Mesothelial cell of epicardium (in vitro differentiated cells): ENCODE measurements around the gene ABCA7. TPM values are rescaled to one million over a fixed set of nuclear protein-coding genes. Genes with fewer than 3 reads are reported as not detected.

Experiments
- DNase-seq, 2 experiments: peaks; one replicate each; pipeline ENCODE4 v3.0.0; 2021; ENCODE audit warnings: low spot score in 2 of 2; ENCODE audit not compliant: unreplicated experiment in 2 of 2
- H3K27ac Mint-ChIP-seq: 2 replicates; pipeline ENCODE4 v1.8.0; 2021; ENCODE audit warnings: mixed read lengths
- H3K27me3 Mint-ChIP-seq: 2 replicates; pipeline ENCODE4 v1.8.0; 2021; ENCODE audit warnings: low read depth, mixed read lengths
- H3K36me3 Mint-ChIP-seq: 2 replicates; pipeline ENCODE4 v1.8.0; 2021; ENCODE audit warnings: mixed read lengths
- H3K4me1 Mint-ChIP-seq: 2 replicates; pipeline ENCODE4 v1.8.0; 2021; ENCODE audit warnings: mixed read lengths
- H3K4me3 Mint-ChIP-seq: 2 replicates; pipeline ENCODE4 v1.8.0; 2021; ENCODE audit warnings: mild to moderate bottlenecking, moderate library complexity, mixed read lengths
- H3K9me3 Mint-ChIP-seq: 2 replicates; pipeline ENCODE4 v1.8.0; 2021; ENCODE audit warnings: mixed read lengths
- total RNA-seq: library from RNA; stranded (reverse); gene quantifications from 3 replicates; pipeline ENCODE4 v1.2.1, GENCODE V29; 2021
- TF ChIP-seq, protein P1 (sequence below): fragments of 200-600 bp; sonication (generic); IDR thresholded peaks from one replicate; pipeline ENCODE4 v1.5.0; 2021; ENCODE audit warnings: antibody characterized with exemption; ENCODE audit not compliant: unreplicated experiment

The ABCA7 gene
- total RNA-seq, 1 donor from 2014 or later: 22.5 TPM

- Mint-ChIP-seq H3K4me1 (peaks cover 13% of the 10 kb centered on the region), H3K9me3 (no peaks in the 10 kb centered on the region), H3K36me3 (no peaks in the 10 kb centered on the region), H3K27ac (no peak overlapping the region), H3K4me3 (peak overlapping the region; percentile 46), H3K27me3 (peaks cover 20% of the 10 kb centered on the region)
- no peak for DNase-seq
- TF ChIP-seq, protein P1, sequence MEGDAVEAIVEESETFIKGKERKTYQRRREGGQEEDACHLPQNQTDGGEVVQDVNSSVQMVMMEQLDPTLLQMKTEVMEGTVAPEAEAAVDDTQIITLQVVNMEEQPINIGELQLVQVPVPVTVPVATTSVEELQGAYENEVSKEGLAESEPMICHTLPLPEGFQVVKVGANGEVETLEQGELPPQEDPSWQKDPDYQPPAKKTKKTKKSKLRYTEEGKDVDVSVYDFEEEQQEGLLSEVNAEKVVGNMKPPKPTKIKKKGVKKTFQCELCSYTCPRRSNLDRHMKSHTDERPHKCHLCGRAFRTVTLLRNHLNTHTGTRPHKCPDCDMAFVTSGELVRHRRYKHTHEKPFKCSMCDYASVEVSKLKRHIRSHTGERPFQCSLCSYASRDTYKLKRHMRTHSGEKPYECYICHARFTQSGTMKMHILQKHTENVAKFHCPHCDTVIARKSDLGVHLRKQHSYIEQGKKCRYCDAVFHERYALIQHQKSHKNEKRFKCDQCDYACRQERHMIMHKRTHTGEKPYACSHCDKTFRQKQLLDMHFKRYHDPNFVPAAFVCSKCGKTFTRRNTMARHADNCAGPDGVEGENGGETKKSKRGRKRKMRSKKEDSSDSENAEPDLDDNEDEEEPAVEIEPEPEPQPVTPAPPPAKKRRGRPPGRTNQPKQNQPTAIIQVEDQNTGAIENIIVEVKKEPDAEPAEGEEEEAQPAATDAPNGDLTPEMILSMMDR: no peak
These were observed 24.2 kb downstream of the ABCA7 start for GRCh38 chr19:1063909-1064660.

- Mint-ChIP-seq H3K4me1 (peaks cover 13% of the 10 kb centered on the region), H3K27ac (no peak overlapping the region), H3K36me3 (no peaks in the 10 kb centered on the region), H3K27me3 (peaks cover 28% of the 10 kb centered on the region), H3K9me3 (no peaks in the 10 kb centered on the region), H3K4me3 (peak overlapping the region; percentile 46)
- peak in 1 of 2 experiments; percentile 85 for DNase-seq
- TF ChIP-seq, protein P1: peak; percentile 87
These were observed 25.0 kb downstream of the ABCA7 start for GRCh38 chr19:1064661-1065605.

DNA sequence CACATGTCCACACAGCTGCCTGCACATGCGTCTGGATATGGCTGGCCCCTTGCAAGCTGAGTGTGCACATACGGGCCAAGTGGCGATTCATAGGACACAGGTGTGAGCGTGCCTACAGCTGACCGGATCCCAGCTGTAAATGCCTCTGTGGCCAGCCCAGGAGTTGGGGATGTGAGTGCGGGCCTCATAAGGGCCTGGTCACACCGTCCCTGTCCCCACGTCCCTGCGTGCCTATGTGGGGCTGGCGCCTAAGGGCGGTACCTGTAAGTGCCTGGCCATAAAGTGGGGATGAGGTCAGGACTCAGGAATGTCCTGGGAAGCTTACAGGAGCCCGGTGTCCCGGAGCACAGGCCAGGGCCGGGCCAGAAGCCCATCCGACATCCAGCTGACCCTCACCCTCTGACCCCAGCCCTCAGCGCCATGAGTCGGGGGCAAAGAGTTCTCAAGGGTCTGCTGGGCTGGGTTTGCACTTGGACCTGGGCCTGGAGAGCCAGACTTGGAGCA lies 25.8 kb downstream of the ABCA7 start:
- H3K9me3 Mint-ChIP-seq: no peaks in the 10 kb centered on the region
- H3K36me3 Mint-ChIP-seq: no peaks in the 10 kb centered on the region
- H3K4me1 Mint-ChIP-seq: peaks cover 13% of the 10 kb centered on the region
- H3K27me3 Mint-ChIP-seq: peaks cover 35% of the 10 kb centered on the region
- peak overlapping the region; percentile 43 for H3K27ac Mint-ChIP-seq
- TF ChIP-seq, protein P1: no peak
- H3K4me3 Mint-ChIP-seq: peak overlapping the region; percentile 23
- DNase-seq: no peak

GRCh38 chr19:1066251-1066747 lies 26.4 kb downstream of the ABCA7 start:
- Mint-ChIP-seq H3K27me3 (peaks cover 38% of the 10 kb centered on the region), H3K4me1 (peaks cover 13% of the 10 kb centered on the region), H3K27ac (no peak overlapping the region), H3K4me3 (peak overlapping the region; percentile 10), H3K9me3 (no peaks in the 10 kb centered on the region), H3K36me3 (no peaks in the 10 kb centered on the region)
- TF ChIP-seq, protein P1: no peak
- DNase-seq: no peak

GRCh38 chr19:1066748-1067340 lies 26.9 kb downstream of the ABCA7 start, which contains the start of gene ARHGAP45:
TSS of gene ARHGAP45 (plus strand) at chr19:1067167. CDS start at chr19:1067406, 239 bp downstream.
- peak within 1 kb of the TSS; percentile 36 for H3K4me3 Mint-ChIP-seq
- peak within 1 kb of the TSS; percentile 43 for H3K27ac Mint-ChIP-seq
- peaks cover 16% of the 10 kb centered on the region for H3K4me1 Mint-ChIP-seq
- no peak for DNase-seq
- H3K9me3 Mint-ChIP-seq: no peaks in the 10 kb centered on the region
- no peaks in the 10 kb centered on the region for H3K36me3 Mint-ChIP-seq
- peaks cover 42% of the 10 kb centered on the region for H3K27me3 Mint-ChIP-seq
- TF ChIP-seq, protein P1: no peak
